AML-193 (cell line): Measurements from ENCODE around the gene NKD1.
"Not testable (repeated sequence)": the region's sequence is repeated elsewhere in the genome, so short reads cannot be mapped to it uniquely, and the experiment has no call there.

ENCODE experiments used
- DNase-seq, 2 experiments: peaks; one replicate each; lab custom pipeline; 2025; lab: John Stamatoyannopoulos, UW

Gene NKD1

DNA sequence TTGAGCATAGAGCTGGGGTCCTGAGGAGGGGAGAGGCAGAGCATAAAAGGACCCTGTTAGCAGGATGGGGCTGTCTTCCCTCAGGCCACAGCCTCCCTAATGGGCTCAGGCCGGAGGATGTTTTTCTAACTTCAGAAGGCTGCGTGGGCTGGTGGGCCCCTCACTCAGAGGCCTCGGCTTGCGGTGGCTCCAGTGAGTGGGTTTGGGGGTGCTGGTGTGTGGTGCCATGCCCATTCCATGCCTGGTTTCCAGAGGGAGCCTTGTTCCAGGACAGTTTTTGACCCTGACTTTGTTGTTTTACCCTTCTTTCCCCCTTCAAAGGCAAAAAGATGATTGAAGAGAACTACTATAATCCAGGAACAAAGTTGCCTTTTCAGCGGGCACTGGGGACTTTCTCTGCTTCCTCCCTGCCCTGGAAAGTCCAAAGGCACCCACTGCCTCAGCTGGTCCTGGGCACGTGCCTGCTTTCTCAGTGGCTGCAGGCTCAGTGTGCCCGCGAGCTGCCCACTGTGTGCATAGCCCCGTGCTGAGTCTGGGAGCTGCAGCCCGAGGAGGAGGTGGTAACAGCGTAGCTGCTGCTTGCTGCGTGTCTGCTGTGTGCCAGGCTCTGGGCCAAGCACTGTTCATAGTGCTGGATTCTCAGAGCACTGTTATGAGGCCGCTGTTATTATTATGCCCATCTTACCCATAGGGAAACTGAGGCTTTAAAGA is 11.8 kb downstream of the NKD1 start:
- no peak for DNase-seq

DNA sequence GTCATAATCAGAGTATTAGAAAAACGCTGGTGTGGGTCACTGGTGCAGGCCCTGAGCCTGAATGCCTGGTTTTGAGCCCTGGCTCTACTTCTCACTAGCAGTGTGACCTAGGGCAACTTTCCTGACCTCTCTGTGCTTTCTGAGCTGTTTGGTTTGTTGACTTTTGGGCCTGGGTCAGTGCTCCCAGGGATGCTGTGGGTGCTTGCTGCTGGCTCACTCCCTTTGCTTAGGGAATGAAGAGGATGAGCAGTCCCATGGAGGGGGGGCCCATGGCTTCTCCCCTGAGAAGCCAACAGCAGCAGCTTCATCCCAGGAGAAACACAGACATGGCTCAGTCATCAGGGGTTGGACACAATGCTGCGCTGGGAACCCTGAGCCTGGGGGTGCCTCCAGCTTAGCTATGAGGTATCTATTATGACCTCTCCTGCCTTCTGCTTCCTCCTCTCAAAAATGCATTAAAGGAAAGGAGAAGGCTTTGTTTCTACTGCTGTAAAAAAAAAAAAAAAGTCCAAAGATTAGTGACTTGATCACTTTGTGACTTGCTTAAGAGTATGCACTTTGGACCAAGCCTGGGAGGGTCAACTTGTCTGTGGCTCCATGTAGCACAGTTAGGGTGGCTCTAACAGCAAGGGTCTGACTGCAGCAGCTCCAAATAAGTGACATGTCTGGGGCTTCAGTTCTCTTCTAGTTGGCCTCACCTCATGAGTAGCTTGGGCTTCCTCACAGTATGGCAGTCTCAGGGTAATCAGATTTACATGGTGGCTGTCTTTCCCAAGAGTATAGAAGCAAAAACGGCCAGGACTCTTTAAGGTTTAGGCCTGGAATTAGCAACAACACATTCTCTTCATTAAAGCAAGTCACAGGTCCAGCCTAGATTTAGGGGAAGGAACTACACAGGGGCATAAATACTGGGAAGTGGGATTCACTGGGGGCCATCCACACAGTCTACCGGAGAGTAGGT is 13.0 kb downstream of the NKD1 start:
- no peak for DNase-seq

DNA sequence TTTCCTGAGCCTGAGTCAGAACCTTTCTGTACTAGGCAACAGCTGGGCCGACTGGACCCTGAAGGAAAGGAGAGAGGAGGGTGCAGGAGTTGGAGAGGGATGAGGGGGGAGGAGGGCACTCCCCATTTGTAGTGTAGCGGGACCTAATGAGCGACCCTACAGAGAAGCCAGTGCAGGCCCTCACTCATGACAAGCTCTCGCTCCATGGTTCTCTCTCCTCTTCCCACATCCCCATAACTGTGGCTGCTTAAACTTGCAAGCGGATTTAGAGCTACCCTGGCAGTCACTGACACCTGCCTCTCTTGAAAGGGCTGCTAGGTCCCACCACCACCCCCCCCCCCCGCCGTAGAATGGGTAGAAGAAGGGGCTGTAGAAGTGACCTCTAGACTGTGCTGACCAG is 14.5 kb downstream of the NKD1 start:
- no peak for DNase-seq

DNA sequence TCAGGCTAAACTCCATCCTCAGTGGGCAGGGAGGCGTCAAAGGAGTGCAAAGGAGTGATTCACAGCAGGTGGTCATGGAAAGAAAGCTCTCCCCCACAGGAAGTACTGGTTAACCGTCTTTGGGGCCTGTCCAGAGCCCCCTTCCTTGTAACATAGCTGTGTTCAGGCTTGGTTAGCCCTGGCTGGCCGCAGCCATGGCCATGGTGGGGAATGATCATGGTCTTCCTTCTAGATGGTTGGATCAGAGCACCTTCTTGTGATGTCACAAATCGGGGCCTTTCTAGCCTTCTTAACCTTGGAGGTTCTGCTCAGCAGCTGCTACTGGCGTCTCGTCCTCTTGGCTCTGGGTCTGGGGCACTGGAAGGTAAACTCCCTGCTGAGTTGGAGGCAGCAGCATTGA is 15.8 kb downstream of the NKD1 start:
- DNase-seq = no peak

DNA sequence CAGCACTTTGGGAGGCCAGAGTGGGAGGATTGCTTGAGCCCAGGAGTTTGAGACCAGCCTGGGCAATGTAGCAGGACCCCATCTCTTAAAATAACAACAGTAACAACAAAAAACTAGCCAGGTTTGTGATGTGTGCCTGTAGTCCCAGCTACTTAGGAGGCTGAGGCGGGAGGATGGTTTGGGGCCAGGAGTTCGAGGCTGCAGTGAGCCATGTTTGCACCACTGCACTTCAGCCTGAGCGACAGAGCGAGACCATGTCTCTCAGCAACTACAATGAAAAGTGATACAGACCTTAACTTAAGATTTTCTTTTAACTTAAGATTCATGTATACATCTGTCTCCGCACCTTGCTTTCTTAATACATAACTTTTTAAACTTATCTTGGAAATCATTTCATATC is 17.2 kb downstream of the NKD1 start:
- DNase-seq = no peak

DNA sequence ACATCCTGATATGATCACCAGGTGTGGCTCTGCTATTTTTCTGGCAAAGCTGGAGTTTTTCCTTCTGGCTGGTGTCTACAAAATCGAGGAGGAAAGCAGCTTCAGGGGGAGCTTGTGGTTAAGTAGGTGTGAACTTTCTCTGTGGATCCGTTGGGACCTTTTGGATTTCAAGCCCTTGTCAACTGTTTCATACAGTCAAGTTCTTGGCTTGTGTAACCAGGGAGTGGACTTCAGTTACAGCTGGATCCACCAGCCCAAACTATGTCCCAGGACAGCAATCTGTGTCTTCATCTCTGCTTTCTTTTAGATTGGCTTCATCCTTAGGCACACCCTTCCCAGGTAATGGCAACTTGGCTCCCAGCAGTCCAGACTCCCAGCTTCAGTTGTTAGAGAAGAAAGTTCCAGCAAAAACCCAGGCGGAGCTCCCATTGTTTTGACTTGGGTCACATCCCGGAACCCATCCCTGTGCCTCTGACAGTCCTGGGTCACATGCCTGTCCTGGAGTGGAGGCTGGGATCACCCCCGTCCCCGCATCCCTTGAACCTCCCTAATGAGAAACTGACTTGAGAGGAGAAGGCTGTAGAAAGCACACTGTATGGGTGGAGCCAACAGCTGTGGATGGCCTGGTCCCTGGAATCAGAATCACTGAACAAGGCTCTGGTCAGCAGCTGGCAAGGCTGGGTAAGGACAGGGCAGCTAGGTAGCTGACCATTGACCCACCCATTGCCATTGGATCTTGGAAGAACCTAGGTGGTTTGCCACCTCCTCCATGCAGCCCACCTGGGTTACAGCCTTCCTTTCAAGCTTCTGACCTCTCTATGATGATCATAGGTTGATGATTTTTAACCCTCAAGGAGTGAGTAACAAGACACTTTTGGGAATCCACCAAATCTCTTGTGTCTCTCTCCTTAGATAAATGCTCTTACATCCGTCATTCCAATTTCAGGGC is 18.1 kb downstream of the NKD1 start:
- no peak for DNase-seq

DNA sequence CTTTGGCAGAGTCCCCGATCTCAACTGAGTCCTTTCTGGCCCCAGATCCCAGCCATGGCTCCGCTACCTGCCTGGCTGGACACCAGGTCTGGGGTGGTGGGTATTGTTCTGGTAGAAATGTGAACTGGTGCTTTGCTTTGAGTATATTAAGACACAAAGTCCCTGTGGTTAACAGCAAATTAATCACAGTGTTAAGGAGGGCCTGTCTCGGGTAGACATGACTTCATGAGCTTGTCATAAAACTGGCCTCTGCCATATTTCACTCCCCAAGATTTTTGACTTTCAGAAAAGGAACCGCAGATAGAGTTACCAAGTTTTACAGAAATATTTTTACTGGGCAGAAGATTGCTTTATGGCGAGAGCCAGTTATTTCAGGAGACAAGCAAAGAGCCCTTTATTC is 19.5 kb downstream of the NKD1 start:
- no peak for DNase-seq

DNA sequence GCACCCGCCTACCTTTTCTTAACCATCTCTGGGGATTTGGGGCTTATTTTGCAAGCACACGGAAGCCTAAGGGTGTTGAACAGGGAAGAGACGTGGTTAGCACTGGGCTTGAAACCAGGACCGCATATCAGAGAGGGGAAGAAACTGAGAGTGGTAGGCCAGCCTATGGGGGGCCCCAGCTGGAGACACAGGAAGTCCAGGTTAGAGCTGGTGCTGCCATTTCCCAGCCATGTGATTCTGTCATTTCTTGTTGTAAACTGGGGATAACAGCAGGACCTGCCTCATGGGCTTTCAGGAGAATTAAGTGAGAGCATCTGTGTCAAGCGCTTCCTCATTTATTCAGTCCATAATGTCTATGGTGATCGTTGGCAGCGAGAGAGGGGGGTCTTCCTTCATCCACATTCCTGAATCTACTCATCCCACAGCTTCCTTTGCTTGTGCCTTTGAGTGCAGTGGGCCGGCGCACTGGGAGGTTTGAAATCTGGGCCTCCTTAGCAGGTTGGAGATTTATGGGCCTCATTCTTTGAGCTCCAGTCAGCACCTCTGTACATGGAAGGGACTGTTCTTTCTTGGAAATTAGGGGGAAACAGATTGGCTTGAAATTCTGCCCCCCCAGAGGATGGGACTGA is 20.1 kb downstream of the NKD1 start:
- DNase-seq = no peak

DNA sequence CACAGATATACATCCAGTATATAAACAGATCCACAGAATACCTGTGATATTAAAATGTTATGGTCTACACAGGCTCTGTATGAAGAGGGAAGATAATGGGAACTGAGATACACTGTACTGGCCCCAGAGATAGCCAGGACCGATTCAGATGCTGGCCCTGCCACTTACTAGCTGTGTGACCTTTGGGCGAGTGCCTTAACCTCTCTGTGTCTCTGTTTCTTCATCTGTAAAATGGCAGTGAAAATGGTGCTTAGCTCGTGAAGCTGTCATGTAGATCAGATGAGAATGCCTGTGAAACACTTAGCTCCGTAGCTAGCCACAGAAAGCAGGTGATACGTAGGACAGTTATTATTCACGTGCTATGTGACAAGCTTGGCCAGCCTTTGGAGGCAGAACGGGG is 22.2 kb downstream of the NKD1 start:
- DNase-seq = no peak

DNA sequence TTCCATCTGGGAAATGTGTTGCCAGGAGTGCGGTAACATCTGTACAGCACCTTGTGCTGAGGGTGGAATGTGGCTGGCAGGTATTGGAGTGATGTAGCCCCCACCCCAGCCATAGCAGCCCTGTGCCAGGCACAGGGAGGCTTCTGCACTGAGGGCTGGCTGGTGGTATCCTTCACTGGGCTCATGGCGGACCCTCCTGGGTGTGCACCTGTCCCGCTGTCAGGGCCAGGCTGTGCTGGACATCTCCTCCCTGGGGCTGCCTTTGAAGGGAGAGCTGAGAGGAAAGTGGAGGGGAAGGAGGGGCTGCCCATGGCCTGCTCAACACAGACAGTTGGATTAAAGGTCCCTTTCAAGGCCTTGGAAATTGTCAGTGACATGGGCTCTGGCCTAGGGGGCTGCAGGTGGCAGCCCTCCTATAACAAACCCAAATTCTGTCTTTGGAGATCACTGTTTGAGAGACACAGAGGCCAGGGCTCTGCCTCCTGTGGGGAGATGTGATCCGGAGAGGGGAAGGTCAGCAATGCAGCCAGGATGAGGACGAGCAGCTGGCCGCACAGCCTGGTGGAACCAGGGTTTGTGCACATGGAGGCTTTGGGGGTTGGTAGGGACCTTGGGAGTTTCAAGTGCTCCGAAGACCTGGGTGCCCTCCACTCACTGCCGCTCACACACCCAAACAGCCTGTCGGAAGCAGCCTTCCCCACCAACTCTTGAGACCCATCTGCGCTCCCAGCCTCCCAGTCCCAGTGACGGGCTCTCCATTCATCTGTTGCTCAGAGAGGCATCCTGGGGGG is 22.8 kb downstream of the NKD1 start:
- DNase-seq = no peak

DNA sequence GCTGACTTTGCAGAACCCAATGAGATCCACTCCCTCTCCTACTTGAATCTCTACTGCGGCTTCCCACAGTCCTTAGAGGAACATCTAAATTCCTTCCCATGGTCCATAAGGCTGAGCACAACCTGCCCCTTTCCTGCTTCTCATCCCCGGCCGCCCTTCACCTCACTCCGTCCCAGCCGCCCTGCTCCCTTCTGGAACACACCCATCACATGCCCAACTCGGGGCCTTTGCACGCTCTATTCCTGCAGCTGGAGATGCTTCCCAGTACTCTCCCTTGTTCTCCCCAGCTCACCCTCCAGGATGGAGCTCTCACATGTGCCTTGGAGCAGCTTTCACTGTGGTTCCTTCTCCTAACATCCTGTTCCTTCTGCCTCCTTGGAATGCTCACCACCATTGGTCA is 23.6 kb downstream of the NKD1 start:
- DNase-seq = no peak

DNA sequence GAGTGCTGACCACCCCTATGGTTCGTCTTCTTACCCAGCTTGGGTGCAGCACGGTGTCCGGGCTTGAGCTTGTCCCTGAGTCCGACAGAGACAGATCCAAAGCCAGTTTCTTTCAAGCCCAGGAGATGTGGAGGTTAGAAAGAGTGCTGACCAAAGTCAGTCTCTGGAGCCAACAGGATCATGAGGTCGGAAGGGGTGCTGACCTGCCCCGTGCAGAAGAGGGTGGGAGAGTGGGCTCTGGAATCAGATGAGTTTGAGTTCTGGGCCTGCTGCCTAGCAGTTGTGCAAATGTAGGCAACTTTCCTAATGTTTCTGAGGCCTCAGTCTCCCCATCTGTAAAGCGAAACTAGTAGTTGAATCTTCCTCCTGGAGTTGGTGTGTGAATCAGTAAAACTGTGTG is 24.5 kb downstream of the NKD1 start:
- DNase-seq = no peak

DNA sequence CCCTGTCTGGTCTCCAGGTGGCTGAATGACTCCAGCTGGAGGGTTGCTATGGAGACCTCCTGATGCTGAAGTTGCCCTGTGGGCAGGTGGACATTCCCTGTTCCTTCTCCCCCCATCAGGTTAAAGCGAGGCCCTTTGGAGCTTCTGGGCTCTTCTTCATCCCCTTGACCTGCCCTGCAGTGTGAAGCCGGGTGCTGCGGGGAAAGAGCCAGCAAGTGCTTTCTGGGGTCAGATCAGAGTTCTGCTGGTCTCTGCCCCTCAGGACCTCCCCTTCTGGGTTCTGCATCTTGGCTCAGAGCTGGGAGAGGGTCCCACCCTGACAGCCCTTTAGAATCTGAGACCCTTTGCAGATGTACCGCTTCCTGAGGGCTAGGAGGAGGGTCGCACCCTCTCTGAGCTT is 25.1 kb downstream of the NKD1 start:
- DNase-seq = no peak

DNA sequence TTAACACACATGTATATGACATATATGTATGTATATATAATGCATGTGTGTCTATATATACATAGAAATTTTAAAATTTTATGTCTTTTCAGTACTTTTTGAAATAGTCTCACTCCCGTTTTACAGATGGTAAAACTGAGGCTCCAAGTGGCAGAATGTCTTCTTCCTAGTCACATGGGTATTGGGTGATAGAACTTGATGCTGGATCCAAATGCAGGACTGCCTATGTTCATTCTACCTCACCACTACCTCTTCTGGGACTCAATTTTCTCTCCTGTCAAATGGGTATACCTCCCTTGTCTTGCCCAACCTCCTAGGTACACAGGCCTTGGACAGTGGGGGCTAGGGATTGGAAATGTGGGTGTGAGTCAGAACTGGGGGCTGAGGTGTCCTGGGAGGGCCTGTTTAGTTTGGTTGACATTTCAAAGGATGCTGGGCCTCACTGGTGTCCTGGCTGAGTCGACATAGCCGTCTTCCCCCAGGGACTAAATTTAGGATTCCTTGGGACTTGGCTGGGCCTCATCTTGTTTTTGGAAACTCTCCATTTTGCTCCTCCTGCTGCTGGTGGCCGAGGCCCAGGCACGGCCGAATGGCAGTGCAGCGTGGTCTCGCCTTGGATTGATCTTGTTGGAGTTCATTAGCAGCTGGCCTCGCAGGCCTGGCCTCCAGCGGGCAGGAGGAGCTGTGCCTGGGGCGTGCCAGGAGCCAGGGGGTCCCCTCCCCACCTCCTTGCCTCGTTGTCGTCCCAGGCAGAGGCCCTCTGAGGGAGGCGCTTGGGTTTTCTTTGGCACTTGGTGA is 25.9 kb downstream of the NKD1 start:
- DNase-seq = no peak

DNA sequence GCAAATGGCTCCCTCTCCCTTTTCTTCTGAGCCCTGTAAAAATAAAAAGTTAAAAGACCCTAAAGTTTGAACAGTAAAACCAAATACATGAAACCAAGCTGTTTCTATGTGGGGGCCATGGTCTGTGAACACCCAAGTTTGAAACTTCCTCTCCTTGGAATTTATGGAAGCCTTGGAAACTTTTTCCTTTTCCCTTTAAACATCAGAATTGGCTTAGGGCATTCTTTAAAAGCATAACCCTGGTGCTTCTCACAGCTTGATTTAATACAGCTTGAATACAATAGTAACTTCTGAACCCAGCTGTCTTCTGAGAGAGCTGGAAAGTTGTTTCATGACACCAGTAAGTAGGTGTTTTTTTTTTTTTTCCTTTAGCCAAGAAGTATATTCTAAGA is 26.5 kb downstream of the NKD1 start:
- DNase-seq = no peak

DNA sequence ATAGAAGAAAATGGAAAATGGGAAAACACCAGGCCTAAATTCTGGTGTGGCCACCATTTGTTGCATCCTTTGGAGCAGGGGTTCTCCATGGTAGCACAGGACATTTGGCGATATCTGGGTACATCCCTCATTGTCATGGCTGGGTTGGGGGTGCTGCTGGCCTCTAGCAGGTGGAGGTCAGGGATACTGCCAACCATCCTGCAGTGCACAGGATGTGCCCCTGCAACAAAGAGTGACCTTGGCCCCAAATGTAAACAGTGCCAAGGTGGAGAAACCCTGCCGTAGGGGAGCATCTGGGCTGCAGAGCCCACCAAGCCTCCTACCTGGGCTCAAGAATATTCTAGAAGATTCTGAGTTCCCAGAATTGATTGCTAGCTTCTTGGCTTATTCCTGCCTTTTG is 27.5 kb downstream of the NKD1 start:
- DNase-seq = no peak

DNA sequence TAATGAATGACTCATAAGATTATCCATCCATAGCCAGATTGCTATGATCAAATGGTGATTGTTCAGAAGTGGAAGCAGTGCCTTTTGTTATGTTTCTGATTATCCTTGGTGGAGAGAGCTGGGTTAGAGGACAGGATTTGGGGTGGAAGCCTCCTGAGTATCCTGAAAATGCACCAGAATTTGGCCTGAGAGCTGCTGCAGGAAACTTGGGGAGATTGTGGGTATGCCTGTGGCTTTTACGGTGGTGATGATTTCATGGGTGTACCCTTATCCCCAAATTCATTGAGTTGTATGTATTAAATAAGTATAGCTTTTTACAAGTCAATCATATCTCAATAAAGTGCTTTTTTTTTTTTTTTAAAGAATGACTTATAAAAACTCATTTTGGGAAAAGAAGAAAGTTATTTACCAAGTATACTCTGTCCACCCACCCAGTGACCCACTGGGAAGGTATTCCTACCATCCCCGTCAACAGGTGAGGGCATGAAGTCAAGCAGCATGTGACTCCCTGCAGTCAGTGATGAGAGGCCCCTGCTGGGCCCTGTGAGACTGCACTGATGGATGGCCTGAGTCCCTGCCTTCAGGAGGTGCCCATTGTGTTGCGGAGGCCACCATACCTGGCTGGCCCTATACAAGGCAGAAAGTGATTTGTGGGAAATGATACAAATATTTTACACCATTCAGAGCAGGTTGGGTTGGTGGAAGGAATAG is 28.4 kb downstream of the NKD1 start:
- DNase-seq = no peak

DNA sequence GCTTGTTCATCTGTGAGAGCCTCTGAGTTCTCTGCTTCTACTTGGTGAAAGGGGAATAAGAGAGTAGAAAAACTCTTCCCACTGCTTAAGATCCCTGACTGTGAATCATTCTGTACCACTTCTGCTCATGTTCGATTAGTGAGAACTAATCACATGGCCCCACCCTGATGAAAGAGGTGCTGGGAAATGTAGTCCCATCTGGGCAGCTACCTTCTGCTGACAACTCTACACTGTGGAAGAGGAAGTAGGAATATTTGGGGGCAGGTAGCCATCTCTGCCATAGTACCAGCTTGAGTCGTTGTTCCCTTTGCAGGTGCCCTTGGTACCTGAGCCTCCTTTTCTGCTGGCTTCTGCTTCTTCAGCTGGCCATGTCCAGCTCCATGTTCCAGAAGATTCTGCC is 29.9 kb downstream of the NKD1 start:
- no peak for DNase-seq

DNA sequence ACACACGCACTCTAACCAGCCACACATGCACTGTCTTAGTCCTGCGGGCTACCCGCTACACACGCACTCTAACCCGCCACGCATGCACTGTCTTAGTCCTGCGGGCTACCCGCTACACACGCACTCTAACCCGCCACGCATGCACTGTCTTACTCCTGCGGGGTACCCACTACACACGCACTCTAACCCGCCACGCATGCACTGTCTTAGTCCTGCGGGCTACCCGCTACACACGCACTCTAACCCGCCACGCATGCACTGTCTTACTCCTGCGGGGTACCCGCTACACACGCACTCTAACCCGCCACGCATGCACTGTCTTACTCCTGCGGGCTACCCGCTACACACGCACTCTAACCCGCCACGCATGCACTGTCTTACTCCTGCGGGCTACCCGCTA is 31.2 kb downstream of the NKD1 start:
- DNase-seq = not testable (repeated sequence)
